Mesodermal cell (in vitro differentiated cells): ENCODE data around the gene MX2.
"Not testable (repeated sequence)": the region's sequence is repeated elsewhere in the genome, so short reads cannot be mapped to it uniquely, and the experiment has no call there.

Experiments
- H3K27ac ChIP-seq: 2 replicates; pipeline ENCODE4 v1.7.0; 2013; ENCODE audit warnings: mild to moderate bottlenecking, low read depth, low read length, moderate library complexity; ENCODE audit not compliant: severe bottlenecking
- H3K36me3 ChIP-seq: 2 replicates; pipeline ENCODE4 v1.7.1; 2013; ENCODE audit warnings: mild to moderate bottlenecking, low read length, moderate library complexity; ENCODE audit not compliant: control insufficient read depth, insufficient read depth
- H3K4me1 ChIP-seq: one replicate; pipeline ENCODE4 v1.7.1; 2013; ENCODE audit warnings: mild to moderate bottlenecking, low read length; ENCODE audit not compliant: insufficient read depth, control insufficient read depth, poor library complexity, severe bottlenecking
- H3K4me3 ChIP-seq: 2 replicates; pipeline ENCODE4 v1.7.0; 2013; ENCODE audit warnings: low read length, control low read depth, mild to moderate bottlenecking; ENCODE audit not compliant: insufficient read depth, poor library complexity, severe bottlenecking; ENCODE audit errors: extremely low read depth
- H3K9me3 ChIP-seq: 2 replicates; pipeline ENCODE4 v1.7.1; 2013; ENCODE audit warnings: mild to moderate bottlenecking, low read length, moderate library complexity; ENCODE audit not compliant: control insufficient read depth
- WGBS, 2 experiments: methylation state at CpG; one replicate each; pipeline ENCODE4 v1.1.5; 2013; ENCODE audit warnings: missing lambda C conversion rate in 2 of 2; ENCODE audit not compliant: insufficient coverage in 2 of 2; 5-methylcytosine and 5-hydroxymethylcytosine counted together

The MX2 gene

DNA sequence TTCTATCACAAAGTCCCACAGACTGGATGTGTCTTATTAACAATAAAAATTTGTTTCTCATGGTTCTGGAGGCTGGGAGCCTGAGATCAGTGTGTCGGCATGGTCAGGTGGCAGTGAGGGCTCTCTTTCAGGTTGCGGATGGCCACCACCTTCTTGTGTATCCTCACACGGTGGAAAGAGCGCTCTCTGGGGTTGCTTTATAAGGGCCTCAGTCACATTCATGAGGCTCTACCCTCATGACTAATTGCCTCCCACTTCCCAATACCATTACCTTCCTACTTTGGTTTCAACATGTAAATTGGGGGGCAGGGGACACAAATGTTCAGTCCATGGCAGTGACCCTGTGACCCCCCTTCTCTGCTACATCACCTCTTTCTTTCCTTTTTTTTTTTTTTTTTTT lies 43.5 kb downstream of the MX2 start:
- Histone ChIP-seq H3K4me3 (no peak overlapping the region), H3K9me3 (no peaks in the 10 kb centered on the region), H3K36me3 (no peaks in the 10 kb centered on the region), H3K4me1 (no peaks in the 10 kb centered on the region), H3K27ac (no peak overlapping the region)
- WGBS, 2 experiments: 86 to 97% methylated on average over 4 of the region's 4 CpGs

GRCh38 chr21:41406340-41406739 lies 44.5 kb downstream of the MX2 start:
- no peaks in the 10 kb centered on the region for H3K36me3 ChIP-seq
- 69 to 88% methylated on average over 2 to 4 of the region's 6 CpGs for WGBS, 2 experiments
- H3K4me3 ChIP-seq: no peak overlapping the region
- H3K27ac ChIP-seq: no peak overlapping the region
- no peaks in the 10 kb centered on the region for H3K4me1 ChIP-seq
- H3K9me3 ChIP-seq: no peaks in the 10 kb centered on the region

GRCh38 chr21:41407541-41408460 lies 46.0 kb downstream of the MX2 start:
- Histone ChIP-seq H3K36me3 (no peaks in the 10 kb centered on the region), H3K4me1 (no peaks in the 10 kb centered on the region), H3K9me3 (no peaks in the 10 kb centered on the region), H3K27ac (no peak overlapping the region), H3K4me3 (no peak overlapping the region)
- 86 to 90% methylated on average over 23 of the region's 24 CpGs for WGBS, 2 experiments

GRCh38 chr21:41410361-41410760 lies 48.5 kb downstream of the MX2 start:
- Histone ChIP-seq H3K36me3 (no peaks in the 10 kb centered on the region), H3K27ac (no peak overlapping the region), H3K9me3 (no peaks in the 10 kb centered on the region), H3K4me3 (no peak overlapping the region), H3K4me1 (no peaks in the 10 kb centered on the region)
- no CpG with 5 or more reads among the region's 1 CpG for WGBS, 2 experiments

DNA sequence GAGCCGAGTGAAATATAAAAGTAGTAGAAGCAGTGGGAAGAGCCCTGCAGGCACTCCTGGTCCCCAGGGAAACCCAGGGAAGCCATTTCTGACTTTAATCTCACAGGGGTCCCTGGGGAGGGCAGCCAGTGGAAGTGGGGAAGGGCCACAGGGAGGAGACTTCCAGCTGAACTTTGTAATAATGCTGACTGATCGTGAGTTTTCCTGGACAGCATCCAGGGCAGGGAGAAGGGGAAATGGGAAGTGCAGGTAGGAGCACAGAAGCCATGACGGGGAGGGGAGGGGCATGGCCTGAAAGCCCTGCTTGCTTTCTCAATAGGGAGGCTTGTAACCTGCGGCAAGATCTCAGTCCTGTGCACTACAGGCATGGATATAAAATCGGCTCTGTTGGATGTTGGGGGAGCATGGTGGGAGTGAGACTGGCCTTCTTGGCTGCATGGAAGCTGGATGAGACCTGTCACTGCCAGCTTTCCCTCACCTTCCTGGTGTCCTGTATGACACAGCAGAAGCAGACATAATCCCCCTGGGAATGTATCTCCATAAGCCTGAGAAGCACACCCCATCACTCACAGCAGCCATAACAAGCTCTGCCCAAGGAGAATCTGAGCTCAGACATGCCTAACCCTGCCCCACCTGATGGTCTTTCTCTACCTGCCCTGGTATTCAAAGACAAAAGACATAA lies 49.1 kb downstream of the MX2 start:
- Histone ChIP-seq H3K36me3 (no peaks in the 10 kb centered on the region), H3K9me3 (no peaks in the 10 kb centered on the region), H3K4me3 (no peak overlapping the region), H3K27ac (no peak overlapping the region), H3K4me1 (no peaks in the 10 kb centered on the region)
- 76 to 77% methylated on average over 4 to 5 of the region's 5 CpGs for WGBS, 2 experiments

DNA sequence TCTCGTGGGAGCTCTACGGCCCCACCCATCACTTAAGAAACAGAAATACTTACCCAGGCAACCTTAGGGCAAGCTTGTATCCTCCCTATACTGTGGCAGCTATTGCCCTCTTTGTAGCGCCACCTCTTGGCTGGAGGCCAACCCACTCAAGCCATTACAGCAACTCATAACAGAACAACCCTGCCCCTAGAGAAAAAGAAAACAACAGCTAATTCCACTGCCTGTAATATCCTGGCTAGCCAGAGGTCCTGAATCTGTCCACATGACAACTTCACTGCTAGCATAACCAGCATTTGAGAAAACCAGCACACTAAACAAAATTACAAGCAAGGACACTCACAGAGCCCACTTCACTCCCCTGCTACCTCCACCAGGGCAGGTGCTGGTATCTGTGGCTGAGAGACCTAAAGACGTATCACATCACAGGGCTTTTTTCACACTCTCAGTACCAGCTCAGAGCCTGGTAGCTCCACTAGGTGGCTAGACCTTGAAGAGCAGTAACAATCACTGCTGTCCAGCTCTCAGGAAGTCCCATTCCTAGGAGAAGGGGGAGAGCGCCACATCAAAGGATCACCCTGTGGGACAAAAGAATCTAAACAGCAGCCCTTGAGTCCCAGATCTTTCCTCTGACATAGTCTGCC lies 49.7 kb downstream of the MX2 start:
- no peaks in the 10 kb centered on the region for H3K9me3 ChIP-seq
- H3K4me3 ChIP-seq: no peak overlapping the region
- H3K27ac ChIP-seq: no peak overlapping the region
- WGBS, 2 experiments: 78 to 79% methylated on average over 2 to 4 of the region's 5 CpGs
- no peaks in the 10 kb centered on the region for H3K4me1 ChIP-seq
- no peaks in the 10 kb centered on the region for H3K36me3 ChIP-seq

- not testable (repeated sequence) for H3K27ac ChIP-seq, H3K4me1 ChIP-seq, H3K9me3 ChIP-seq, H3K36me3 ChIP-seq, H3K4me3 ChIP-seq
- no CpG with 5 or more reads among the region's 2 CpGs for WGBS, 2 experiments
Measured at GRCh38 chr21:41417505-41417904, 55.7 kb downstream of the MX2 start.

GRCh38 chr21:41418393-41418792 lies 56.6 kb downstream of the MX2 start:
- Histone ChIP-seq H3K36me3 (no peaks in the 10 kb centered on the region), H3K4me1 (no peaks in the 10 kb centered on the region), H3K27ac (no peak overlapping the region), H3K9me3 (no peaks in the 10 kb centered on the region), H3K4me3 (no peak overlapping the region)
- WGBS, 2 experiments: 84 to 98% methylated on average over 6 of the region's 6 CpGs

GRCh38 chr21:41418956-41419680 lies 57.3 kb downstream of the MX2 start:
- 87 to 94% methylated on average over 8 to 10 of the region's 11 CpGs for WGBS, 2 experiments

More at GRCh38 chr21:41418956-41419680, 57.3 kb downstream of the MX2 start:
- Histone ChIP-seq H3K4me3 (no peak overlapping the region), H3K4me1 (no peaks in the 10 kb centered on the region), H3K9me3 (no peaks in the 10 kb centered on the region), H3K36me3 (no peaks in the 10 kb centered on the region), H3K27ac (no peak overlapping the region)
